GM10266 (cell line): Measurements from ENCODE around the gene SCGB3A2.
"Not testable (repeated sequence)": the region's sequence is repeated elsewhere in the genome, so short reads cannot be mapped to it uniquely, and the experiment has no call there.

Experiments
- DNase-seq: peaks from one replicate; pipeline ENCODE4 v3.0.0; 2012; ENCODE audit errors: extremely low spot score
- CTCF ChIP-seq: IDR thresholded peaks from 2 replicates; pipeline ENCODE4 v1.5.1; 2012; ENCODE audit warnings: mild to moderate bottlenecking, low read depth; ENCODE audit not compliant: control insufficient read depth, insufficient read depth; ENCODE audit errors: missing control alignments

SCGB3A2 gene

DNA sequence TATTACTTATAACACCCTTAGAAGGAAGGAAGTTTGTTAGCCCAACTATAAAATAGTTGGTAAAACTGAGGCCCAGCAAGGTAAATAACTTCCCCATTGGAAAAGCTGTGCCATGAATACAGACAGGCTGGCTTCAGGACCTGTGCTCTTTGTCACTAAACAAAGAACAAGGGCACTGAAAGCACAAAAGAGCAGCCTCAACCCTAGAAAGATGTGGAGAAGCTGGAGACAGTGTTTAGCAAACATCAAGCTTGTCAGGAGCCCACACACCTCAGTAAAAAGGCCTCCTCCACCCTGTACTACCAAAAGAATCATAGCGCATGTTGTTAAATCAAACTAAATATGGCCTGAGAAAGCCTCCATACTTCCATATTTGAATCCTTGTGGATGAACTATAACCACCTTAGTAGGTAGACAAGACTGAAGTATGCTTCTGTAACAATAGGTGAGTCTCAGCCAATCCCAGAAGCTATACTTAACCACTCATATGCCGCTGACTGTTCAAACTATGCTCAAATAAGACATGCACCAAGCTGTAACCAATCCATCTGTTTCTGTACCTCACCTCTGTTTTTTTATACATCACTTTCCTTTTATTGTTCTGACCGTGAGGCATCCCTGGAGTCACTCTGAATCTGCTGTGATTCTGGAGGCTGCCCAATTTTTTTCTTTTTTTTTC, 18.4 kb upstream of the SCGB3A2 start:
- DNase-seq: no peak
- TF ChIP-seq CTCF: no peak

DNA sequence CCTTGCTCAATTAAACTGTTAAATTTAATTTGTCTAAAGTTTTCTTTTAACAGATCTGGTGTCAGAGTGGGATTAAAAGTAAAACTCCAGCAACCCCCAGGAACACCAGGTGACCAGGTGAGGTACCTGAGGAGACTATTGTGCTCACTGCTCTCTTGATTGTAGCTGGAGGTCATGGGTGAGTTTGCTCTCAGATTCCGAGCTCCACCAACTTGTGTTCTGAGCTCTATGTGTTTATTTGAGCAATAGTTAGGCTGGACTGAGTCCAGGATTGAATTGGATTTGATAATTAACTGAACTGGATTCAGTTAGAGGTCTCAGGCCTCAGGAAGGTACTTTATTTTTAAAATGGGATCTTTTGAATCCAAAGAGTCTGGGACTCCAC, 17.9 kb upstream of the SCGB3A2 start:
- DNase-seq: no peak
- no peak for TF ChIP-seq CTCF

- TF ChIP-seq CTCF: no peak
- no peak for DNase-seq
Observed at GRCh38 chr5:147863454-147864158, 14.9 kb upstream of the SCGB3A2 start.

- no peak for DNase-seq
- TF ChIP-seq CTCF: no peak
Observed at GRCh38 chr5:147869112-147869511, 9.4 kb upstream of the SCGB3A2 start.

DNA sequence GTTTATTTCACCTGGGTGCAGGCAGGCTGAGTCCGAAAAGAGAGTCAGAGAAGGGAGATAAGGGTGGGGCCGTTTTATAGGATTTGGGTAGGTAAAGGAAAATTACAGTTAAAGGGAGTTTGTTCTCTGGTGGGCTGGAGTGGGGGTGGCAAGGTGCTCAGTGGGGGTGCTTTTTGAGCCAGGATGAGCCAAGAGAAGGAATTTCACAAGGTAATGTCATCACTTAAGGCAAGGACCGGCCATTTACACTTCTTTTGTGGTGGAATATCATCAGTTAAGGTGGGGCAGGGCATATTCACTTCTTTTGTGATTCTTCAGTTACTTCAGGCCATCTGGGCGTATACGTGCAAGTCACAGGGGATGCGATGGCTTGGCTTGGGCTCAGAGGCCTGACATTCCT, 8.6 kb upstream of the SCGB3A2 start:
- DNase-seq: not testable (repeated sequence)

DNA sequence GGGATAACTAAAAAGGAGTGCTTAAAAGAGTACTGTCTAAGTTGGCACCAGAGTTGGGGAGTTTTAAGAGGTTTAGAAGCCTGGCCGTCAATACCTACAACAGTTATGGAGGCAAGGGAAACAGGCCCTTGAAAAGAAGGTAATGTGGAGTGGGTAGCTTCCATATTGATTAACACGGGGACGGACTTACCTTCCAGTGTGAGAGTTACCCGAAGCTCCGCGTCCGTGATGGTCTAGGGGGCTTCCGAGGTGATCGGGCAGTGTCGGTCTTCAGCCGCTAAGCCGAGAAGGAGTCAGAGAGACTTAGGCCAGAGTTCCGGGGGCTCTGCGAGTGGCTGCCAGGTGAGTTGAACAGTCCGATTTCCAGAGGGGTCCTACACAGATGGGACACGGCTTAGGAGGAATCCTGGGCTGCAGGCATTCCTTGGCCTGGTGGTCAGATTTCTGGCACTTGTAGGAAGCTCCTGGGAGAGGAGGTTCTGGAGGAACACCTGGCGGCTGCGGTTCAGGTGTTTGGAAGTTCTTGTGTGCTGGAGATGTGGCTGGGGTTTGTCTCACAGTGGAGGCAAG, 6.4 kb upstream of the SCGB3A2 start:
- not testable (repeated sequence) for DNase-seq

GRCh38 chr5:147872744-147873435, 5.6 kb upstream of the SCGB3A2 start:
- not testable (repeated sequence) for DNase-seq

GRCh38 chr5:147874118-147874875, 4.2 kb upstream of the SCGB3A2 start:
- not testable (repeated sequence) for DNase-seq

DNA sequence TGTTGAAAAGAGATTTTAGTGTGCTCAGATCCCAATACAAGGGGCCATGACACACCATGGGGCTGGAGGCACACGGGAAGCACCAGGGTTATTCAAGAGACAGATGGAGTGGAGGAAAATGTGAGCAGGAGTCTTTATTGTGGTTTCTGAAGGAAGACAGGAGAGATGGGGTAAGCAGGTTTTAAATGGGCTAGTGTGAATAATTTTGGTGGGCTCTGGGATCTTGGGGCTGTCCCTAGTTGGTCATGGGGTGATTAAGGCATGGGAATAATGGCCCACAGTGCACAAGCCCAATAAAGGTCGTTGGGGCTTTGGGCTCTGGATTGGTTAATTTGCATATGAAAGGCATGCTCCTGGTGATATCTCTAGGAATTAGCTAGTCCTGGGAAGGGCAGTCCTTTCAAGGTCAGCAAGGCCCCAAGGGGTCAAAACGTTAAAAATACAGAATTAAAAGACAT, 3.6 kb upstream of the SCGB3A2 start:
- no peak for TF ChIP-seq CTCF
- no peak for DNase-seq
